Measurements from ENCODE around the gene PSMD7.

PSMD7 gene

DNA sequence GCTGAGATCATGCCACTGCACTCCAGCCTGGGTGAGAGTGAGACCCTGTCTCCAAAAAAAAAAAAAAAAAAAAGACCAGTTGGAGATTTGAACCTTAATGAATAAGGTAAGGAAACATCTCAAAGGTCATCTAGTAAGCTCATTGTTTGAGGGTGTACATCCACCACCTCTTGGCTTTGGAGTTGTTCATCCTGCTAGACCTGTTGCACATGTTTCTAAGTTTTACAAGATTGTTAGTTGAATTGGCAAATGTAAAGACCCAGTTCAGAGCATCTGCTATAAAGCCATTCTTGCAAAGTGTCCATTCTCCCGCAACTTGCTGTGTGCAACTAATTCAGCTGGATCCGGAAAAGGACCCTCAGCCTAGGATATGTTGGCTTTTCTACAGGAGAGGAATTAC is 1.5 kb downstream of the PSMD7 start:
- DNase-seq (ENCODE audit: low read depth, low spot score): no peak
- TF ChIP-seq CTCF (IDR thresholded peaks at IDR 0.05; ENCODE audit: insufficient read depth, low read length, missing control alignments): no peak
- CTCF ChIA-PET: interaction anchor here (0.9 to 1.4 kb wide), 2 partner anchors 9 to 133 kb away, joined by 3 to 11 read pairs; no protein-coding TSS in a partner anchor
- peak overlapping the region; percentile 98 for H3K4me3 ChIP-seq (ENCODE audit: low read depth, low read length)
- POLR2A ChIA-PET: no interaction called here

DNA sequence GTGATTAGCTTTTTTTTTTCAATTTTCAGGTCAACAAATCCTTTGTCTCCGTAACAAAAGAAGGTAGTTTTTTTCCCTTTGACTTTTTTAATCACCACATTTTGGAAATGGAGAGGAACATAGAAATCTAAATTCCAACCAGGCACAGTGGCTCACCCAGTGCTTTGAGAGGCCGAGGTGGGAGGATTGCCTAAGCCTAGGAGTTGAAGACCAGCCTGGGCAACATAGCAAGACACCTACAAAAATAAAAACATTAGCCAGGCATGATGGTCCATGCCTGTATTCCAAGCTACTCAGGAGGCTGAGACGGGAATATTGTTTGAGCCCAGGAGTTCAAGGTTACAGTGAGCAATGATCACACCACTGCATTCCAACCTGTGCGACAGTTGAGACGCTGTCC is 5.7 kb downstream of the PSMD7 start:
- ChIA-PET POLR2A (interaction anchor here (0.6 kb wide), 2 partner anchors 192 to 332 kb away, joined by 3 read pairs; no protein-coding TSS in a partner anchor), CTCF (interaction anchor here (3.0 kb wide), 1 partner anchor 7 kb away, joined by 18 read pairs; no protein-coding TSS in a partner anchor)
- DNase-seq (ENCODE audit: low read depth, low spot score): no peak
- no peak overlapping the region for H3K4me3 ChIP-seq (ENCODE audit: low read depth, low read length)
- TF ChIP-seq CTCF (IDR thresholded peaks at IDR 0.05; ENCODE audit: insufficient read depth, low read length, missing control alignments): no peak

GRCh38 chr16:74304164-74304834 is 7.7 kb downstream of the PSMD7 start:
- TF ChIP-seq CTCF (IDR thresholded peaks at IDR 0.05; ENCODE audit: insufficient read depth, low read length, missing control alignments): peak; percentile 29
- ChIA-PET CTCF (interaction anchor here (0.8 to 3.3 kb wide), 4 partner anchors 9 to 318 kb away, joined by 4 to 10 read pairs (median 6); no protein-coding TSS in a partner anchor), POLR2A (no interaction called here)
- no peak overlapping the region for H3K4me3 ChIP-seq (ENCODE audit: low read depth, low read length)
- no peak for DNase-seq (ENCODE audit: low read depth, low spot score)

GRCh38 chr16:74304835-74305176 is 8.2 kb downstream of the PSMD7 start:
- TF ChIP-seq CTCF (IDR thresholded peaks at IDR 0.05; ENCODE audit: insufficient read depth, low read length, missing control alignments): no peak
- no peak for DNase-seq (ENCODE audit: low read depth, low spot score)
- CTCF ChIA-PET: interaction anchor here (0.8 to 3.3 kb wide), 4 partner anchors 9 to 318 kb away, joined by 4 to 10 read pairs (median 6); no protein-coding TSS in a partner anchor
- POLR2A ChIA-PET: no interaction called here
- no peak overlapping the region for H3K4me3 ChIP-seq (ENCODE audit: low read depth, low read length)

DNA sequence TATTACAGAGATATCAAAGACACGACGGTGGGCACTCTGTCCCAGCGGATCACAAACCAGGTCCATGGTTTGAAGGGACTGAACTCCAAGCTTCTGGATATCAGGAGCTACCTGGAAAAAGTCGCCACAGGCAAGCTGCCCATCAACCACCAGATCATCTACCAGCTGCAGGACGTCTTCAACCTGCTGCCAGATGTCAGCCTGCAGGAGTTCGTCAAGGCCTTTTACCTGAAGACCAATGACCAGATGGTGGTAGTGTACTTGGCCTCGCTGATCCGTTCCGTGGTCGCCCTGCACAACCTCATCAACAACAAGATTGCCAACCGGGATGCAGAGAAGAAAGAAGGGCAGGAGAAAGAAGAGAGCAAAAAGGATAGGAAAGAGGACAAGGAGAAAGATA is 8.7 kb downstream of the PSMD7 start:
- ChIA-PET CTCF (interaction anchor here (0.6 to 3.3 kb wide), 6 partner anchors 8 to 559 kb away, joined by 3 to 11 read pairs (median 6); no protein-coding TSS in a partner anchor), POLR2A (no interaction called here)
- no peak for DNase-seq (ENCODE audit: low read depth, low spot score)
- no peak for TF ChIP-seq CTCF (IDR thresholded peaks at IDR 0.05; ENCODE audit: insufficient read depth, low read length, missing control alignments)
- no peak overlapping the region for H3K4me3 ChIP-seq (ENCODE audit: low read depth, low read length)

DNA sequence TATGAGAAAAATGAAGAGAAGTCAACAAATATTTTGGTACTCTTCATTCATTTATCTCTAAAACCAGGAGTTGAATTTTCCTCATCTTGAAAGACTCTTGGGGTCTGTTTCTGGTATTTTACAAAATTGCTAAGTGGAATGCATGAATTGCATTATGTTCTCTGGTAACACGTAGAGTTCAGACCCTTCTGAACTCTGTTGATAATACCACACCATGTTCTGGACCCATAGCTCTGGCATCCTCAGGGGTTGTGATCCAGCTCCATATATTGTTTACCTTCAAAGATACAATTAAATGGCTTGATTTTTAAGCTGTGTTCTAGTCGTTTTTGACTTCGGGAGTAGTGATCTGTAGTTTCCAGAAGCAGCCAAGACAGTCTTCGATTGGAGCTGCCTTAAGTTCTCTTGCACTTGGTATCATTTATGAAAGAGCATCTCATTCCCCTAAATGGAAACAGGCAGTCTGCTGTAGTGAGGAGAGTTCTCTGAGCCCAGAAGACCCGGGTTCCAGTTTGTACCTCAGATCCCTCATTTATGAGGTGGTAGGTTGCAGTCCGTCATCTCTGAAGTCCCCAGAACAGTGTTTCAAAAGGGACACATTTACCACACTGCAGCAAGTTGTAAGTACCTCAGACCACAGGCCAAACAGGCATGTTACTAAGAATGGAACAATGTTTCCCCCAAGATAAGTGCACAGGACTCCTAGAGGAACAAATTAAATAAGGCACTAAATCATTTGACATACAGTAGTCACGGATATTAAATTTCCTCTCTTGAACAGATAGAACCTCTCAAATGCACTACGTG is 9.6 kb downstream of the PSMD7 start:
- ChIA-PET POLR2A (no interaction called here), CTCF (interaction anchor here (2.4 to 3.3 kb wide), 3 partner anchors 9 to 125 kb away, joined by 9 to 11 read pairs (median 10); no protein-coding TSS in a partner anchor)
- DNase-seq (ENCODE audit: low read depth, low spot score): no peak
- TF ChIP-seq CTCF (IDR thresholded peaks at IDR 0.05; ENCODE audit: insufficient read depth, low read length, missing control alignments): no peak
- H3K4me3 ChIP-seq (ENCODE audit: low read depth, low read length): no peak overlapping the region
